Embryonic facial prominence (tissue), 1 donor: ENCODE results near the gene MMP28.

Experiments used
- DNase-seq: peaks from one replicate; pipeline ENCODE4 v3.0.0-alpha.2; 2016; ENCODE audit errors: extremely low spot score

Gene MMP28

GRCh38 chr17:35726127-35726952 lies 69.1 kb downstream of the MMP28 start:
- no peak for DNase-seq

- DNase-seq: no peak
Observed at GRCh38 chr17:35725802-35726126, 69.7 kb downstream of the MMP28 start.

GRCh38 chr17:35725058-35725457 lies 70.4 kb downstream of the MMP28 start:
- DNase-seq: no peak

GRCh38 chr17:35723735-35724134 lies 71.7 kb downstream of the MMP28 start:
- DNase-seq: no peak

- DNase-seq: no peak
Observed at GRCh38 chr17:35717475-35717874, 78.0 kb downstream of the MMP28 start.

GRCh38 chr17:35716897-35717465 lies 78.5 kb downstream of the MMP28 start:
- no peak for DNase-seq

GRCh38 chr17:35716173-35716572 lies 79.3 kb downstream of the MMP28 start:
- no peak for DNase-seq
